Erythroblast (primary cell): ENCODE data around the gene SLC24A3.

Source experiments
- GATA1 ChIP-seq: IDR thresholded peaks from 2 replicates; pipeline ENCODE4 v1.6.1; 2011; ENCODE audit warnings: low read depth, mild to moderate bottlenecking, control low read depth, low read length, moderate library complexity
- POLR2A ChIP-seq: IDR thresholded peaks from 2 replicates; pipeline ENCODE4 v1.6.1; 2011; ENCODE audit warnings: mild to moderate bottlenecking, low read length

DNA sequence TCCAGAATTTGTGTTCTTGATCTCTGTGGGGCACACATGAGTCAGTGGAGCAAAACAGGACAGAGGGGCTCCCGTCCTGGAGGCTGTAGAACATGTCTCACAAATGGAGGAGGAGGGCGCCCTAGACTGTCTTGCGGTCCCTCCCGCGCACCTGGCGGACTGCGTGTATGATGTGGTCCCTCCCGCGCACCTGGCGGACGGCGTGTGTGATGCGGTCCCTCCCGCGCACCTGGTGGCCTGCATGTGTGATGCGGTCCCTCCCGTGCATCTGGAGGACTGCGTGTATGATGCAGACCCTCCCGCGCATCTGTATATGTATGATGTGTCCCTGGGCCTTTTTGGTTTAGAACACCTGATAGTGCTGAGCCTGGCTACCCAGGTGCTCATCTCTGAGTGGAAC, 386.8 kb downstream of the SLC24A3 start:
- no peak for TF ChIP-seq POLR2A
- TF ChIP-seq GATA1 = no peak
